GM12891 (cell line): ENCODE results near the gene BACE2.

Source experiments
- DNase-seq: peaks from one replicate; pipeline ENCODE4 v3.0.0; 2011; ENCODE audit warnings: low spot score; ENCODE audit not compliant: insufficient read length
- FAIRE-seq: peaks from 2 replicates; lab custom pipeline; 2011; peaks lifted over from hg19 to GRCh38; lab: Jason Lieb, UNC
- PAX5 ChIP-seq: IDR thresholded peaks from 2 replicates; pipeline ENCODE4 v1.6.1; 2011; ENCODE audit warnings: low read length, moderate library complexity, mild to moderate bottlenecking; ENCODE audit not compliant: insufficient read depth, severe bottlenecking
- POLR2A ChIP-seq: IDR thresholded peaks from 2 replicates; pipeline ENCODE4 v1.6.1; 2011; ENCODE audit warnings: low read depth, low read length, control low read depth
- POLR2AphosphoS5 ChIP-seq: IDR thresholded peaks from 2 replicates; pipeline ENCODE4 v1.6.1; 2011; ENCODE audit warnings: low read depth, low read length, control low read depth
- POU2F2 ChIP-seq: IDR thresholded peaks from 2 replicates; pipeline ENCODE4 v1.6.1; 2011; ENCODE audit warnings: low read depth, mild to moderate bottlenecking, control low read depth, low read length, moderate library complexity
- SPI1 ChIP-seq: IDR thresholded peaks from 2 replicates; pipeline ENCODE4 v1.6.1; 2011; ENCODE audit warnings: low read depth, low read length, control low read depth
- TAF1 ChIP-seq: IDR thresholded peaks from 2 replicates; pipeline ENCODE4 v1.6.1; 2011; ENCODE audit warnings: low read depth, low read length, control low read depth

BACE2 gene

GRCh38 chr21:41315726-41316125, 147.8 kb downstream of the BACE2 start:
- FAIRE-seq (no peak), DNase-seq (no peak)
- TF ChIP-seq TAF1 (no peak), SPI1 (no peak), POLR2AphosphoS5 (no peak), POU2F2 (no peak), POLR2A (no peak)

GRCh38 chr21:41316200-41317062, 148.5 kb downstream of the BACE2 start, which contains the start of gene FAM3B:
TSS of gene FAM3B (plus strand) at chr21:41316801. CDS start at chr21:41316880, 79 bp downstream.
- DNase-seq (no peak), FAIRE-seq (no peak)

GRCh38 chr21:41317063-41317392, 149.1 kb downstream of the BACE2 start:
- FAIRE-seq (no peak), DNase-seq (no peak)
- TF ChIP-seq POU2F2 (no peak), PAX5 (no peak), TAF1 (no peak), POLR2A (no peak), SPI1 (no peak), POLR2AphosphoS5 (no peak)

More at GRCh38 chr21:41316200-41317062, 148.5 kb downstream of the BACE2 start, which contains the start of gene FAM3B:
- TF ChIP-seq TAF1 (no peak), POU2F2 (no peak), PAX5 (no peak), POLR2A (no peak), SPI1 (no peak), POLR2AphosphoS5 (no peak)

- FAIRE-seq: no peak
- no peak for TF ChIP-seq POU2F2
- TF ChIP-seq TAF1: no peak
- TF ChIP-seq POLR2AphosphoS5: no peak
- TF ChIP-seq PAX5: no peak
- TF ChIP-seq SPI1: no peak
- no peak for TF ChIP-seq POLR2A
- DNase-seq: no peak
Observed at GRCh38 chr21:41317458-41317857, 149.5 kb downstream of the BACE2 start.

GRCh38 chr21:41318218-41318617, 150.3 kb downstream of the BACE2 start:
- DNase-seq: no peak
- TF ChIP-seq POU2F2: no peak
- no peak for TF ChIP-seq SPI1
- TF ChIP-seq POLR2AphosphoS5: no peak
- no peak for TF ChIP-seq POLR2A
- TF ChIP-seq PAX5: no peak
- TF ChIP-seq TAF1: no peak
- no peak for FAIRE-seq

GRCh38 chr21:41319273-41319672, 151.3 kb downstream of the BACE2 start:
- no peak for DNase-seq
- no peak for FAIRE-seq
- TF ChIP-seq POLR2A: no peak
- TF ChIP-seq PAX5: no peak
- TF ChIP-seq SPI1: no peak
- TF ChIP-seq TAF1: no peak
- TF ChIP-seq POLR2AphosphoS5: no peak
- TF ChIP-seq POU2F2: no peak

GRCh38 chr21:41321211-41321907, 153.4 kb downstream of the BACE2 start:
- TF ChIP-seq SPI1 (no peak), POU2F2 (no peak), POLR2AphosphoS5 (no peak), PAX5 (no peak), POLR2A (no peak), TAF1 (no peak)
- FAIRE-seq (peak; percentile 23), DNase-seq (peak; percentile 37)

GRCh38 chr21:41321908-41322495, 154.0 kb downstream of the BACE2 start:
- DNase-seq (no peak), FAIRE-seq (no peak)
- TF ChIP-seq TAF1: no peak

- no peak for TF ChIP-seq POU2F2
- TF ChIP-seq PAX5: no peak
- no peak for TF ChIP-seq SPI1
- TF ChIP-seq POLR2A: no peak
- no peak for TF ChIP-seq POLR2AphosphoS5
- no peak for TF ChIP-seq TAF1
- FAIRE-seq: no peak
- no peak for DNase-seq
Observed at GRCh38 chr21:41322496-41323382, 154.8 kb downstream of the BACE2 start.
